B cell (primary cell): ENCODE results near the gene GABPB2. TPM values are rescaled to one million over a fixed set of nuclear protein-coding genes. Genes with fewer than 3 reads are reported as not detected.

Experiments used
- ATAC-seq: fragments of 200-7000 bp; cut with Tn5 transposase; one replicate; pipeline ENCODE4 v1.10.0; 2021; ENCODE audit warnings: low read depth, mild to moderate bottlenecking, moderate number of reproducible peaks, moderate library complexity
- CTCF ChIA-PET: fragments of 350-600 bp; sonication (Branson Sonifier 250); formaldehyde crosslinking; loops from one replicate; lab custom pipeline; 2021; ENCODE audit warnings: antibody characterized with exemption, inconsistent platforms; lab: Charles Lee
- POLR2A ChIA-PET: fragments of 350-600 bp; sonication (Branson Sonifier 250); formaldehyde crosslinking; loops from one replicate; lab custom pipeline; 2021; ENCODE audit warnings: antibody characterized with exemption; lab: Charles Lee
- DNase-seq: peaks from one replicate; pipeline ENCODE4 v3.0.0; 2013
- H2AFZ ChIP-seq: 2 replicates; pipeline ENCODE4 v1.6.1; 2012; ENCODE audit warnings: mild to moderate bottlenecking, low read depth, low read length; ENCODE audit not compliant: insufficient read depth, poor library complexity, severe bottlenecking
- H3K27ac ChIP-seq, 2 donors: 1 replicate in 1 of 2; 2 replicates in 1 of 2; pipeline ENCODE4 v1.5.1; 2012 to 2013; ENCODE audit warnings: low read length in 2 of 2, mild to moderate bottlenecking in 2 of 2, moderate library complexity in 1 of 2
- H3K27me3 ChIP-seq, 4 experiments: fragments of 200-600 bp in 1 of 4; sonication (generic) in 1 of 4; replicated peaks in 1 of 4; 1 replicate in 2 of 4; 2 replicates in 2 of 4; pipeline versions ENCODE4 v1.6.1 to v1.7.0; 2013 to 2016; ENCODE audit warnings: low read length in 3 of 4, mild to moderate bottlenecking in 2 of 4, mixed read lengths in 1 of 4, moderate library complexity in 1 of 4; ENCODE audit not compliant: insufficient read depth in 4 of 4, control insufficient read depth in 3 of 4; ENCODE audit errors: control extremely low read depth in 1 of 4
- H3K36me3 ChIP-seq, 2 experiments: replicated peaks in 1 of 2; 1 replicate in 1 of 2; 2 replicates in 1 of 2; pipeline versions ENCODE4 v1.6.1 to v1.7.1; 2013; ENCODE audit warnings: low read length in 1 of 2; ENCODE audit not compliant: insufficient read depth in 2 of 2, control insufficient read depth in 1 of 2; ENCODE audit errors: control extremely low read depth in 1 of 2, extremely low read depth in 1 of 2
- H3K4me1 ChIP-seq, 2 donors: fragments of 200-600 bp in 1 of 2; sonication (generic) in 1 of 2; 1 replicate in 1 of 2; 2 replicates in 1 of 2; pipeline versions ENCODE4 v1.5.1 to v1.6.1; 2013 to 2017; ENCODE audit warnings: low read length in 2 of 2; ENCODE audit not compliant: control insufficient read depth in 2 of 2, insufficient read depth in 2 of 2
- H3K4me2 ChIP-seq: replicated peaks from 2 replicates; pipeline ENCODE3; 2012; ENCODE audit warnings: mild to moderate bottlenecking, low read depth, low read length; ENCODE audit not compliant: poor library complexity, severe bottlenecking
- H3K4me3 ChIP-seq, 5 experiments: fragments of 200-600 bp in 1 of 5; sonication (generic) in 1 of 5; 1 replicate in 3 of 5; 2 replicates in 2 of 5; pipeline versions ENCODE4 v1.5.1 to v1.7.0; 2011 to 2016; ENCODE audit warnings: low read length in 4 of 5, mild to moderate bottlenecking in 4 of 5, low read depth in 2 of 5, control low read depth in 1 of 5, moderate library complexity in 1 of 5; ENCODE audit not compliant: insufficient read depth in 1 of 5; ENCODE audit errors: control extremely low read depth in 1 of 5, extremely low read depth in 1 of 5
- H3K79me2 ChIP-seq: fragments of 200-600 bp; sonication (generic); one replicate; pipeline ENCODE4 v1.6.0; 2016; ENCODE audit warnings: low read length; ENCODE audit not compliant: control insufficient read depth, insufficient read depth
- H3K9ac ChIP-seq: fragments of 200-600 bp; sonication (generic); 2 replicates; pipeline ENCODE4 v1.6.1; 2017; ENCODE audit warnings: mild to moderate bottlenecking, low read length, moderate library complexity
- H3K9me3 ChIP-seq, 3 donors: one replicate each; pipeline versions ENCODE4 v1.6.1 to v1.7.1; 2013; ENCODE audit warnings: low read length in 2 of 3; ENCODE audit not compliant: control insufficient read depth in 2 of 3, insufficient read depth in 1 of 3; ENCODE audit errors: control extremely low read depth in 1 of 3
- H4K20me1 ChIP-seq: 2 replicates; pipeline ENCODE4 v1.6.0; 2012; ENCODE audit warnings: mild to moderate bottlenecking, low read length; ENCODE audit not compliant: insufficient read depth, control insufficient read depth, poor library complexity, severe bottlenecking
- H3K27ac Mint-ChIP-seq: one replicate; pipeline ENCODE4 v1.8.0; 2021; ENCODE audit warnings: mixed read lengths
- H3K27me3 Mint-ChIP-seq: one replicate; pipeline ENCODE4 v1.8.0; 2021; ENCODE audit warnings: mixed read lengths
- H3K4me1 Mint-ChIP-seq: one replicate; pipeline ENCODE4 v1.8.0; 2021; ENCODE audit warnings: mixed read lengths
- H3K4me3 Mint-ChIP-seq: one replicate; pipeline ENCODE4 v1.8.0; 2021; ENCODE audit warnings: mixed read lengths
- H3K9me3 Mint-ChIP-seq: one replicate; pipeline ENCODE4 v1.8.0; 2022; ENCODE audit warnings: mixed read lengths; ENCODE audit not compliant: insufficient read depth
- CTCF ChIP-seq: fragments of 200-600 bp; IDR thresholded peaks from one replicate; pipeline ENCODE4 v1.8.0; 2022; ENCODE audit warnings: antibody characterized with exemption, mild to moderate bottlenecking
- EZH2 ChIP-seq: IDR thresholded peaks from 2 replicates; pipeline ENCODE4 v1.6.1; 2012; ENCODE audit warnings: borderline replicate concordance, low read depth, mild to moderate bottlenecking, moderate library complexity, low read length; ENCODE audit not compliant: insufficient read depth, poor library complexity, severe bottlenecking
- WGBS: methylation state at CpG from one replicate; pipeline ENCODE4 v1.1.5; 2013; ENCODE audit warnings: missing lambda C conversion rate; ENCODE audit not compliant: insufficient coverage; 5-methylcytosine and 5-hydroxymethylcytosine counted together
- intact Hi-C: fragments of 100-400 bp; cut with micrococcal nuclease; formaldehyde crosslinking; loops from one replicate; pipeline ENCODE4 v1.10.0; 2022
- polyA plus RNA-seq: library from polyadenylated mRNA; depleted of rRNA; stranded (reverse); fragments of >200 nt; gene quantifications from 2 replicates; pipeline ENCODE4 v1.2.3, GENCODE V29; 2012
- total RNA-seq, 2 donors: library from RNA; stranded (reverse); fragments of 120-200 nt in 1 of 2; gene quantifications; 1 replicate in 1 of 2; 2 replicates in 1 of 2; pipeline versions ENCODE4 v1.2.3 to v1.2.4, GENCODE V29; 2013 to 2022

The GABPB2 gene
- total and polyA plus RNA-seq, 2 donors (not counting 1 experiment from before 2014, with no cell fraction given), result 15.1 to 22.4 TPM

DNA sequence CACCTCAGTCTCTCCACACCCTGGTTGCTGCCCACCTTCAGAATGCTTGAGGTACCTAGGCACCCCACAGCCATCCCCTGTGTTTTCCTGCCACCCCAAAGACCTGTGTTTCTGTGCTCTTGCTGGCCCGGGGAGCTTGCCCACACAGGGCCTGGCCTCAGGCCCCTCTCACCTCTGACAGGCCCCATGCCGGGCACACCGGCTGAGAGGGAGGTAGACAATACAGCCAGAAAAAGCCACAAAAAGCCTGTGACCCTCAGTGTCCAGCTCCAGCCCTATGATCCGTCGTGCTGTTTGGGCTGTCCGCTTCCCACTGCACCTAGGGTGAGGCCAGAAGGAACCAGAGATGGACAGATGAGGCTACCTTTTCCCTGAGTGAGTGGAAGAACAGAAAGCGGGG lies 64.4 kb downstream of the GABPB2 start:
- DNase-seq (no peak), ATAC-seq (no peak)
- intact Hi-C loops, result no loop called here
- Histone ChIP-seq H4K20me1 (no peaks in the 10 kb centered on the region), H3K4me1 (peaks cover 6 to 15% of the 10 kb centered on the region in 2 donors), H3K36me3 (no peaks in the 10 kb centered on the region), H2AFZ (no peak overlapping the region), H3K27me3 (peaks cover 0 to 4% (median 0%) of the 10 kb centered on the region in 4 experiments), H3K9ac (no peak overlapping the region), H3K79me2 (no peaks in the 10 kb centered on the region), H3K9me3 (no peaks in the 10 kb centered on the region), H3K4me2 (no peak overlapping the region), H3K27ac (no peak overlapping the region), H3K4me3 (no peak overlapping the region)
- H3K9me3 Mint-ChIP-seq, result no peaks in the 10 kb centered on the region
- H3K27me3 Mint-ChIP-seq, result no peaks in the 10 kb centered on the region
- no peak overlapping the region for H3K27ac Mint-ChIP-seq
- no peak overlapping the region for H3K4me3 Mint-ChIP-seq
- ChIA-PET CTCF (interaction anchor here (0.6 to 1.1 kb wide), 3 partner anchors 9 to 34 kb away, joined by 3 read pairs; no protein-coding TSS in a partner anchor), POLR2A (no interaction called here)
- no peak for TF ChIP-seq EZH2
- TF ChIP-seq CTCF, result no peak
- 98% methylated on average over 6 of the region's 7 CpGs for WGBS
- peaks cover 14% of the 10 kb centered on the region for H3K4me1 Mint-ChIP-seq

DNA sequence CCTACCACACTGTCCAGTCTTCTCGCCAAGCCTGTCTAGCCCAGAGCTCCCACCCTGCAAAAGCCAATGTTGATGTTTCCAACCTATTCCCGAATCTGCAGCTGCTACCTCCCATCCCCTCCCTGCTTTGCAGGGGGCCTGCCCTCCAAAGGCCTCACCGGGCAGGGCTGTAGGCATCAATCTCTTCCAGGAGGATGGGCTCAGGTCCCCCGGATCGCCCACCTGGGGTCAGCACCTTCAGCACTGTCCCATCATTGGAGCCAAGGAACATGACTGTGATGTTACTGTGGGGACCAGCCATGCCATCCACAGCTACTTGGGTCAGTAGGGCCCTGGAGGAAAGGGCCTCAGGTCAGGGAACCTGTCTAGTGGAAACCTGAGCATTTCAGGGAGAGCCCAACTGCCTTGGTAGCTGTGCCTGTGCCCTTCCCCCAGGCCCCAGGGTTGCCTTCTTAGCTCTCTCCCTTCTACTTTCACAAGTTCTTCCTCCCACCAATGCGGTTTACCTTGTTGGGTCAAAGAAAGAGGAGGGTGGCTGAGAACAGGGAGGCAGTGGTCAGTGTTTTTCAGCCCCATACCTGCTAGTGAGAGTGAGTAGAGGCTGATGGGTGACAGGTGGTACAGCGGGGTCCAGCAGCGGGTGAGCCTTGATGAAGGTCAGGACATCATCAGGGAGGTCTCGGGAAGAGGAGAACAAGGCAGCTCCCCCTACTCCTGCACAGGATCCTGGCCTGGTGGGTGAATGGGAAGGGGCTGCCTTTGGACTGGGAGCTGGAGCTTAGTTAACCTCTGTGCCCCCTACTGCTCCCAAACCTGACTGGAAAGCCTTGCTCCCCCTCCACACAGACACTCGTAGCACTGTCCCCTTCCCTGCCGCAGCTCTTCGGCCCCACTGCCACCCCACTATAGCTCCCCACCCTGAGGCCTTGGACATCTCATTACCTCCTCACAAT lies 65.1 kb downstream of the GABPB2 start:
- Histone ChIP-seq H3K4me3 (no peak overlapping the region), H3K4me2 (no peak overlapping the region), H3K79me2 (no peaks in the 10 kb centered on the region), H3K9ac (no peak overlapping the region), H2AFZ (no peak overlapping the region), H3K36me3 (no peaks in the 10 kb centered on the region), H4K20me1 (no peaks in the 10 kb centered on the region), H3K9me3 (no peaks in the 10 kb centered on the region), H3K27ac (no peak overlapping the region), H3K4me1 (peaks cover 6 to 12% of the 10 kb centered on the region in 2 donors), H3K27me3 (peaks cover 0 to 4% (median 0%) of the 10 kb centered on the region in 4 experiments)
- Mint-ChIP-seq H3K9me3 (no peaks in the 10 kb centered on the region), H3K27me3 (no peaks in the 10 kb centered on the region), H3K4me3 (no peak overlapping the region), H3K4me1 (peaks cover 11% of the 10 kb centered on the region), H3K27ac (no peak overlapping the region)
- CTCF ChIA-PET, result interaction anchor here (0.6 to 0.8 kb wide), 2 partner anchors 8 to 35 kb away, joined by 3 read pairs; no protein-coding TSS in a partner anchor
- WGBS, result 88% methylated on average over 8 of the region's 12 CpGs
- DNase-seq (no peak), ATAC-seq (no peak)
- POLR2A ChIA-PET, result no interaction called here
- intact Hi-C loops, result no loop called here
- TF ChIP-seq CTCF (no peak), EZH2 (no peak)
